Body of pancreas (tissue), 4 donors: Measurements from ENCODE around the gene SLC22A5.

ENCODE experiments used
- POLR2A ChIP-seq, 3 donors: fragments of 450-650 bp; IDR thresholded peaks; one replicate each; pipeline ENCODE4 v1.6.1; 2016; ENCODE audit warnings: antibody characterized with exemption in 3 of 3, mild to moderate bottlenecking in 2 of 3
- TF ChIP-seq, protein P1 (sequence below), 7 experiments: fragments of 450-650 bp in 4 of 7; fragments of 200-600 bp in 3 of 7; sonication (generic) in 3 of 7; IDR thresholded peaks; one replicate each; pipeline ENCODE4 v1.5.1; 2016 to 2019; ENCODE audit warnings: antibody characterized with exemption in 7 of 7

DNA sequence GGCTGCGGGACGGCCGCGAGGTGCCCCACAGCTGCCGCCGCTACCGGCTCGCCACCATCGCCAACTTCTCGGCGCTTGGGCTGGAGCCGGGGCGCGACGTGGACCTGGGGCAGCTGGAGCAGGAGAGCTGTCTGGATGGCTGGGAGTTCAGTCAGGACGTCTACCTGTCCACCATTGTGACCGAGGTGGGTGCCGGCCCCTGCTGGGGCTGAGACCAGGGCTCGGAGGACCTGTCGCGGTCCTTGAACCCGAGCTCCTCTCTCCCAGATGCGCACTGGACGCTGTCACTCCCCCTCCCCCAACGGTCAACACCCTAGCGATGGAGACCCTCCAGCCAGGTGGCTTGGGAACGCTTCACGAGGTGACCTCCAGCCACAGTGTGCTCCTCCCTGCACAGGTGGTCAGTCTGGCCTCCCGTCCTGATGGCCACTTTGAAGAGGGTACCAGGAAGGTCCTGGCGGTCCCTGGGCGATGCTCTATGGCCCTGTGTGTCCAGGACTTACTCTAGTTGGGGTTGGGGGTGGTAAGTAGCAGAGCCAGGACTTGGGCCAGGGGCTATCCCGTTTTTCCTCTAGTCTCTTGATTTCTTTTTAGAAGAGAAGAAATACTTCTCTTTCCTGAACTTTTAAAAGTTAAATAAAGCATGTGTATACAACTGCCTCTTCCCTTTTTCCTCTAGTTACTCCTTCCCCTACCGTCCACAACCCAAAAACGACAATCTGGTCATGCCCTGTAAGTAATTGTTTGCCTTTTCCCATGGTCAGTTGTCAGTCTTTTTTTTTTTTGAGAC is 866 bp downstream of the SLC22A5 start:
- TF ChIP-seq, protein P1, sequence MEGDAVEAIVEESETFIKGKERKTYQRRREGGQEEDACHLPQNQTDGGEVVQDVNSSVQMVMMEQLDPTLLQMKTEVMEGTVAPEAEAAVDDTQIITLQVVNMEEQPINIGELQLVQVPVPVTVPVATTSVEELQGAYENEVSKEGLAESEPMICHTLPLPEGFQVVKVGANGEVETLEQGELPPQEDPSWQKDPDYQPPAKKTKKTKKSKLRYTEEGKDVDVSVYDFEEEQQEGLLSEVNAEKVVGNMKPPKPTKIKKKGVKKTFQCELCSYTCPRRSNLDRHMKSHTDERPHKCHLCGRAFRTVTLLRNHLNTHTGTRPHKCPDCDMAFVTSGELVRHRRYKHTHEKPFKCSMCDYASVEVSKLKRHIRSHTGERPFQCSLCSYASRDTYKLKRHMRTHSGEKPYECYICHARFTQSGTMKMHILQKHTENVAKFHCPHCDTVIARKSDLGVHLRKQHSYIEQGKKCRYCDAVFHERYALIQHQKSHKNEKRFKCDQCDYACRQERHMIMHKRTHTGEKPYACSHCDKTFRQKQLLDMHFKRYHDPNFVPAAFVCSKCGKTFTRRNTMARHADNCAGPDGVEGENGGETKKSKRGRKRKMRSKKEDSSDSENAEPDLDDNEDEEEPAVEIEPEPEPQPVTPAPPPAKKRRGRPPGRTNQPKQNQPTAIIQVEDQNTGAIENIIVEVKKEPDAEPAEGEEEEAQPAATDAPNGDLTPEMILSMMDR (IDR thresholded peaks at IDR 0.05) = no peak
- no peak for TF ChIP-seq POLR2A (IDR thresholded peaks at IDR 0.05)
